ENCODE measurements around the gene PLCB3. TPM values are rescaled to one million over a fixed set of nuclear protein-coding genes. Genes with fewer than 3 reads are reported as not detected.

The PLCB3 gene
- total RNA-seq, 1 donor from 2014 or later = 9.4 TPM

GRCh38 chr11:64269540-64270220 lies 18.4 kb downstream of the PLCB3 start:
- peak overlapping the region; percentile 96 for H3K27ac ChIP-seq (ENCODE audit: low read depth, low read length)
- H3K36me3 ChIP-seq (ENCODE audit: control insufficient read depth in 3 of 3, insufficient read depth in 3 of 3, low read length in 3 of 3) = peaks cover 9 to 19% (median 13%) of the 10 kb centered on the region in 3 donors
- no peaks in the 10 kb centered on the region for H3K9me3 ChIP-seq (ENCODE audit: control insufficient read depth in 3 of 3, low read length in 3 of 3)
- peak overlapping the region; percentile 98 to 99 (median 98) for H3K4me3 ChIP-seq (ENCODE audit: low read length in 3 of 3)
- H3K9ac ChIP-seq (ENCODE audit: low read depth in 1 of 3, low read length in 3 of 3) = peak overlapping the region; percentile 95 to 96 (median 96)
- H3K27me3 ChIP-seq (ENCODE audit: control insufficient read depth in 3 of 3, insufficient read depth in 3 of 3, low read length in 3 of 3) = no peaks in the 10 kb centered on the region
- peaks cover 24 to 34% (median 32%) of the 10 kb centered on the region in 3 donors for H3K4me1 ChIP-seq (ENCODE audit: control insufficient read depth in 3 of 3, insufficient read depth in 3 of 3, low read length in 3 of 3)

GRCh38 chr11:64275031-64275800 lies 23.9 kb downstream of the PLCB3 start:
- H3K9me3 ChIP-seq (ENCODE audit: control insufficient read depth in 3 of 3, low read length in 3 of 3) = no peaks in the 10 kb centered on the region
- peaks cover 17 to 29% (median 19%) of the 10 kb centered on the region in 3 donors for H3K36me3 ChIP-seq (ENCODE audit: control insufficient read depth in 3 of 3, insufficient read depth in 3 of 3, low read length in 3 of 3)
- H3K4me1 ChIP-seq (ENCODE audit: control insufficient read depth in 3 of 3, insufficient read depth in 3 of 3, low read length in 3 of 3) = peaks cover 8 to 16% (median 10%) of the 10 kb centered on the region in 3 donors
- no peak overlapping the region for H3K4me3 ChIP-seq (ENCODE audit: low read length in 3 of 3)
- no peaks in the 10 kb centered on the region for H3K27me3 ChIP-seq (ENCODE audit: control insufficient read depth in 3 of 3, insufficient read depth in 3 of 3, low read length in 3 of 3)
- no peak overlapping the region for H3K27ac ChIP-seq (ENCODE audit: low read depth, low read length)
- H3K9ac ChIP-seq (ENCODE audit: low read depth in 1 of 3, low read length in 3 of 3) = peak overlapping the region in 1 of 3 donors; percentile 5

- Histone ChIP-seq H3K4me1 (ENCODE audit: control insufficient read depth in 3 of 3, insufficient read depth in 3 of 3, low read length in 3 of 3) (peaks cover 8 to 13% (median 8%) of the 10 kb centered on the region in 3 donors), H3K9ac (ENCODE audit: low read depth in 1 of 3, low read length in 3 of 3) (no peak overlapping the region), H3K9me3 (ENCODE audit: control insufficient read depth in 3 of 3, low read length in 3 of 3) (no peaks in the 10 kb centered on the region), H3K27ac (ENCODE audit: low read depth, low read length) (no peak overlapping the region), H3K27me3 (ENCODE audit: control insufficient read depth in 3 of 3, insufficient read depth in 3 of 3, low read length in 3 of 3) (no peaks in the 10 kb centered on the region), H3K4me3 (ENCODE audit: low read length in 3 of 3) (no peak overlapping the region), H3K36me3 (ENCODE audit: control insufficient read depth in 3 of 3, insufficient read depth in 3 of 3, low read length in 3 of 3) (peaks cover 17 to 29% (median 19%) of the 10 kb centered on the region in 3 donors)
These were observed 24.5 kb downstream of the PLCB3 start for GRCh38 chr11:64275841-64276240.

GRCh38 chr11:64276653-64277431 lies 25.5 kb downstream of the PLCB3 start:
- peak overlapping the region in 1 of 3 donors; percentile 8 for H3K9ac ChIP-seq (ENCODE audit: low read depth in 1 of 3, low read length in 3 of 3)

GRCh38 chr11:64278576-64279190 lies 27.4 kb downstream of the PLCB3 start:
- Histone ChIP-seq H3K4me3 (ENCODE audit: low read length in 3 of 3) (no peak overlapping the region), H3K9me3 (ENCODE audit: control insufficient read depth in 3 of 3, low read length in 3 of 3) (no peaks in the 10 kb centered on the region), H3K27me3 (ENCODE audit: control insufficient read depth in 3 of 3, insufficient read depth in 3 of 3, low read length in 3 of 3) (no peaks in the 10 kb centered on the region), H3K4me1 (ENCODE audit: control insufficient read depth in 3 of 3, insufficient read depth in 3 of 3, low read length in 3 of 3) (peaks cover 7 to 10% (median 9%) of the 10 kb centered on the region in 3 donors), H3K36me3 (ENCODE audit: control insufficient read depth in 3 of 3, insufficient read depth in 3 of 3, low read length in 3 of 3) (peaks cover 22 to 24% (median 23%) of the 10 kb centered on the region in 3 donors), H3K27ac (ENCODE audit: low read depth, low read length) (no peak overlapping the region), H3K9ac (ENCODE audit: low read depth in 1 of 3, low read length in 3 of 3) (peak overlapping the region in 1 of 3 donors; percentile 33)

More at GRCh38 chr11:64276653-64277431, 25.5 kb downstream of the PLCB3 start:
- no peaks in the 10 kb centered on the region for H3K27me3 ChIP-seq (ENCODE audit: control insufficient read depth in 3 of 3, insufficient read depth in 3 of 3, low read length in 3 of 3)
- H3K27ac ChIP-seq (ENCODE audit: low read depth, low read length) = no peak overlapping the region
- peaks cover 4 to 8% (median 6%) of the 10 kb centered on the region in 3 donors for H3K4me1 ChIP-seq (ENCODE audit: control insufficient read depth in 3 of 3, insufficient read depth in 3 of 3, low read length in 3 of 3)
- H3K4me3 ChIP-seq (ENCODE audit: low read length in 3 of 3) = no peak overlapping the region
- H3K9me3 ChIP-seq (ENCODE audit: control insufficient read depth in 3 of 3, low read length in 3 of 3) = no peaks in the 10 kb centered on the region
- peaks cover 17 to 29% (median 19%) of the 10 kb centered on the region in 3 donors for H3K36me3 ChIP-seq (ENCODE audit: control insufficient read depth in 3 of 3, insufficient read depth in 3 of 3, low read length in 3 of 3)

- Histone ChIP-seq H3K4me3 (ENCODE audit: low read length in 3 of 3) (no peak overlapping the region), H3K36me3 (ENCODE audit: control insufficient read depth in 3 of 3, insufficient read depth in 3 of 3, low read length in 3 of 3) (peaks cover 13 to 16% (median 15%) of the 10 kb centered on the region in 3 donors), H3K27ac (ENCODE audit: low read depth, low read length) (no peak overlapping the region), H3K9me3 (ENCODE audit: control insufficient read depth in 3 of 3, low read length in 3 of 3) (no peaks in the 10 kb centered on the region), H3K9ac (ENCODE audit: low read depth in 1 of 3, low read length in 3 of 3) (no peak overlapping the region), H3K4me1 (ENCODE audit: control insufficient read depth in 3 of 3, insufficient read depth in 3 of 3, low read length in 3 of 3) (peaks cover 27 to 31% (median 29%) of the 10 kb centered on the region in 3 donors), H3K27me3 (ENCODE audit: control insufficient read depth in 3 of 3, insufficient read depth in 3 of 3, low read length in 3 of 3) (no peaks in the 10 kb centered on the region)
These were observed 30.8 kb downstream of the PLCB3 start for GRCh38 chr11:64281957-64282770.

GRCh38 chr11:64283092-64283491 lies 31.8 kb downstream of the PLCB3 start:
- H3K4me1 ChIP-seq (ENCODE audit: control insufficient read depth in 3 of 3, insufficient read depth in 3 of 3, low read length in 3 of 3) = peaks cover 27 to 35% (median 31%) of the 10 kb centered on the region in 3 donors

GRCh38 chr11:64284048-64284961 lies 33.0 kb downstream of the PLCB3 start, which contains the start of gene BAD:
Gene BAD (minus strand): TSS chr11:64284665. CDS start chr11:64284368, 297 bp downstream.
- H3K27ac ChIP-seq (ENCODE audit: low read depth, low read length) = peak within 1 kb of the TSS; percentile 87
- H3K9me3 ChIP-seq (ENCODE audit: control insufficient read depth in 3 of 3, low read length in 3 of 3) = no peaks in the 10 kb centered on the region
- peak within 1 kb of the TSS; percentile 93 to 96 (median 96) for H3K9ac ChIP-seq (ENCODE audit: low read depth in 1 of 3, low read length in 3 of 3)
- peak within 1 kb of the TSS; percentile 87 to 91 (median 91) for H3K4me3 ChIP-seq (ENCODE audit: low read length in 3 of 3)
- H3K36me3 ChIP-seq (ENCODE audit: control insufficient read depth in 3 of 3, insufficient read depth in 3 of 3, low read length in 3 of 3) = peaks cover under 1 to 6% (median 6%) of the 10 kb centered on the region in 3 donors
- H3K4me1 ChIP-seq (ENCODE audit: control insufficient read depth in 3 of 3, insufficient read depth in 3 of 3, low read length in 3 of 3) = peaks cover 27 to 35% (median 31%) of the 10 kb centered on the region in 3 donors
- no peaks in the 10 kb centered on the region for H3K27me3 ChIP-seq (ENCODE audit: control insufficient read depth in 3 of 3, insufficient read depth in 3 of 3, low read length in 3 of 3)

More at GRCh38 chr11:64283092-64283491, 31.8 kb downstream of the PLCB3 start:
- peak overlapping the region in 2 of 3 donors; percentile 35 to 79 for H3K4me3 ChIP-seq (ENCODE audit: low read length in 3 of 3)
- no peaks in the 10 kb centered on the region for H3K9me3 ChIP-seq (ENCODE audit: control insufficient read depth in 3 of 3, low read length in 3 of 3)
- peak overlapping the region; percentile 19 to 96 (median 57) for H3K9ac ChIP-seq (ENCODE audit: low read depth in 1 of 3, low read length in 3 of 3)
- H3K27ac ChIP-seq (ENCODE audit: low read depth, low read length) = no peak overlapping the region
- peaks cover 10 to 14% (median 13%) of the 10 kb centered on the region in 3 donors for H3K36me3 ChIP-seq (ENCODE audit: control insufficient read depth in 3 of 3, insufficient read depth in 3 of 3, low read length in 3 of 3)
- H3K27me3 ChIP-seq (ENCODE audit: control insufficient read depth in 3 of 3, insufficient read depth in 3 of 3, low read length in 3 of 3) = no peaks in the 10 kb centered on the region
